SK-N-SH treated with all-trans-retinoic acid at 6 μM for 48 hours (cell line): ENCODE results near the gene NAALADL2.

Experiments
- ARNTL ChIP-seq: fragments of 450-650 bp; formaldehyde crosslinking; IDR thresholded peaks from 2 replicates; pipeline ENCODE4 v1.5.0; 2020; ENCODE audit warnings: low read depth, mild to moderate bottlenecking, moderate library complexity, borderline replicate concordance
- BACH2 ChIP-seq: fragments of 250-450 bp; sonication (Bioruptor Pico); IDR thresholded peaks from 2 replicates; pipeline ENCODE4 v1.9.0; 2021; ENCODE audit warnings: mild to moderate bottlenecking, borderline replicate concordance
- CSDC2 ChIP-seq: fragments of 250-450 bp; sonication (Bioruptor Pico); IDR thresholded peaks from 2 replicates; pipeline ENCODE4 v1.5.0; 2020; ENCODE audit warnings: mild to moderate bottlenecking, moderate library complexity
- ISL1 ChIP-seq: fragments of 250-450 bp; sonication (Bioruptor Pico); IDR thresholded peaks from 2 replicates; pipeline ENCODE4 v2.1.2; 2022; ENCODE audit warnings: mild to moderate bottlenecking, moderate library complexity
- RARB ChIP-seq: fragments of 250-450 bp; sonication (Bioruptor Pico); IDR thresholded peaks from 2 replicates; pipeline ENCODE4 v1.8.0; 2021; ENCODE audit warnings: mild to moderate bottlenecking, moderate library complexity
- TOX ChIP-seq: fragments of 250-450 bp; sonication (Bioruptor Pico); IDR thresholded peaks from 2 replicates; pipeline ENCODE4 v1.8.0; 2021; ENCODE audit warnings: mild to moderate bottlenecking, moderate library complexity, borderline replicate concordance
- ZC3H10 ChIP-seq: fragments of 250-450 bp; sonication (Bioruptor Pico); IDR thresholded peaks from 2 replicates; pipeline ENCODE4 v1.5.1; 2021; ENCODE audit warnings: mild to moderate bottlenecking, moderate library complexity
- ZNF565 ChIP-seq: fragments of 450-650 bp; formaldehyde crosslinking; conservative IDR thresholded peaks from 2 replicates; pipeline ENCODE4 v1.5.0; 2020; ENCODE audit warnings: low read depth, mild to moderate bottlenecking, moderate library complexity
- ZNF8 ChIP-seq: fragments of 450-650 bp; formaldehyde crosslinking; IDR thresholded peaks from 2 replicates; pipeline ENCODE4 v1.5.0; 2020; ENCODE audit warnings: mild to moderate bottlenecking, moderate library complexity
- TF ChIP-seq, protein P1 (sequence below): fragments of 250-450 bp; sonication (Bioruptor Pico); IDR thresholded peaks from 2 replicates; pipeline ENCODE4 v1.8.0; 2020; ENCODE audit warnings: mild to moderate bottlenecking, moderate library complexity, borderline replicate concordance
- TF ChIP-seq, protein P2 (sequence below): fragments of 250-450 bp; sonication (Bioruptor Pico); IDR thresholded peaks from 2 replicates; pipeline ENCODE4 v1.5.0; 2020; ENCODE audit warnings: mild to moderate bottlenecking, moderate library complexity
- TF ChIP-seq, protein P3 (sequence below): fragments of 250-450 bp; sonication (Bioruptor Pico); IDR thresholded peaks from 2 replicates; pipeline ENCODE4 v1.5.1; 2021; ENCODE audit warnings: mild to moderate bottlenecking, moderate library complexity

DNA sequence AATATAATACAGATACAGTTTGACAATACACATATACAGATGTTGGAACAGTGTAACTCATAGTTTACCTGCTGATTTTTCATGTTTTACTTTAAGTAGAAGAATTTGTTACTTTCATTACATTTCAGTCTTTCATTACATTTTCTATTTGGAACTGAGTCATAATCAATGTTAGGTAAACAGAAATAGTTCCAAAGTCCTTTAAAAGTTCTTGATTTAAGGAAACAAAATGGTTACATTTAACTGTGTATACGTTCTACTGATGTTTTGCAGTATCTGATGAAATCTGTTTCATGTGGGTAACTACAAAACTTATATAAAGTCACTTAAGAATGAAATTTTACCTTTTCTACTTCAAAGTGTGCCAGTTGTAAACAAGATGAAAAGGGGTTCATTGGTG lies 721.2 kb downstream of the NAALADL2 start:
- TF ChIP-seq ZNF565 (CRISPR knock-in tag): no peak
- no peak for TF ChIP-seq BACH2
- TF ChIP-seq, protein P1, sequence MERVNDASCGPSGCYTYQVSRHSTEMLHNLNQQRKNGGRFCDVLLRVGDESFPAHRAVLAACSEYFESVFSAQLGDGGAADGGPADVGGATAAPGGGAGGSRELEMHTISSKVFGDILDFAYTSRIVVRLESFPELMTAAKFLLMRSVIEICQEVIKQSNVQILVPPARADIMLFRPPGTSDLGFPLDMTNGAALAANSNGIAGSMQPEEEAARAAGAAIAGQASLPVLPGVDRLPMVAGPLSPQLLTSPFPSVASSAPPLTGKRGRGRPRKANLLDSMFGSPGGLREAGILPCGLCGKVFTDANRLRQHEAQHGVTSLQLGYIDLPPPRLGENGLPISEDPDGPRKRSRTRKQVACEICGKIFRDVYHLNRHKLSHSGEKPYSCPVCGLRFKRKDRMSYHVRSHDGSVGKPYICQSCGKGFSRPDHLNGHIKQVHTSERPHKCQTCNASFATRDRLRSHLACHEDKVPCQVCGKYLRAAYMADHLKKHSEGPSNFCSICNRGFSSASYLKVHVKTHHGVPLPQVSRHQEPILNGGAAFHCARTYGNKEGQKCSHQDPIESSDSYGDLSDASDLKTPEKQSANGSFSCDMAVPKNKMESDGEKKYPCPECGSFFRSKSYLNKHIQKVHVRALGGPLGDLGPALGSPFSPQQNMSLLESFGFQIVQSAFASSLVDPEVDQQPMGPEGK (CRISPR knock-in tag): no peak
- TF ChIP-seq, protein P2, sequence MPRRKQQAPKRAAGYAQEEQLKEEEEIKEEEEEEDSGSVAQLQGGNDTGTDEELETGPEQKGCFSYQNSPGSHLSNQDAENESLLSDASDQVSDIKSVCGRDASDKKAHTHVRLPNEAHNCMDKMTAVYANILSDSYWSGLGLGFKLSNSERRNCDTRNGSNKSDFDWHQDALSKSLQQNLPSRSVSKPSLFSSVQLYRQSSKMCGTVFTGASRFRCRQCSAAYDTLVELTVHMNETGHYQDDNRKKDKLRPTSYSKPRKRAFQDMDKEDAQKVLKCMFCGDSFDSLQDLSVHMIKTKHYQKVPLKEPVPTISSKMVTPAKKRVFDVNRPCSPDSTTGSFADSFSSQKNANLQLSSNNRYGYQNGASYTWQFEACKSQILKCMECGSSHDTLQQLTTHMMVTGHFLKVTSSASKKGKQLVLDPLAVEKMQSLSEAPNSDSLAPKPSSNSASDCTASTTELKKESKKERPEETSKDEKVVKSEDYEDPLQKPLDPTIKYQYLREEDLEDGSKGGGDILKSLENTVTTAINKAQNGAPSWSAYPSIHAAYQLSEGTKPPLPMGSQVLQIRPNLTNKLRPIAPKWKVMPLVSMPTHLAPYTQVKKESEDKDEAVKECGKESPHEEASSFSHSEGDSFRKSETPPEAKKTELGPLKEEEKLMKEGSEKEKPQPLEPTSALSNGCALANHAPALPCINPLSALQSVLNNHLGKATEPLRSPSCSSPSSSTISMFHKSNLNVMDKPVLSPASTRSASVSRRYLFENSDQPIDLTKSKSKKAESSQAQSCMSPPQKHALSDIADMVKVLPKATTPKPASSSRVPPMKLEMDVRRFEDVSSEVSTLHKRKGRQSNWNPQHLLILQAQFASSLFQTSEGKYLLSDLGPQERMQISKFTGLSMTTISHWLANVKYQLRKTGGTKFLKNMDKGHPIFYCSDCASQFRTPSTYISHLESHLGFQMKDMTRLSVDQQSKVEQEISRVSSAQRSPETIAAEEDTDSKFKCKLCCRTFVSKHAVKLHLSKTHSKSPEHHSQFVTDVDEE (CRISPR knock-in tag): no peak
- no peak for TF ChIP-seq RARB (CRISPR knock-in tag)
- TF ChIP-seq ARNTL: no peak
- no peak for TF ChIP-seq ZC3H10 (CRISPR knock-in tag)
- no peak for TF ChIP-seq CSDC2 (CRISPR knock-in tag)
- no peak for TF ChIP-seq ISL1
- no peak for TF ChIP-seq TOX (CRISPR knock-in tag)
- TF ChIP-seq, protein P3, sequence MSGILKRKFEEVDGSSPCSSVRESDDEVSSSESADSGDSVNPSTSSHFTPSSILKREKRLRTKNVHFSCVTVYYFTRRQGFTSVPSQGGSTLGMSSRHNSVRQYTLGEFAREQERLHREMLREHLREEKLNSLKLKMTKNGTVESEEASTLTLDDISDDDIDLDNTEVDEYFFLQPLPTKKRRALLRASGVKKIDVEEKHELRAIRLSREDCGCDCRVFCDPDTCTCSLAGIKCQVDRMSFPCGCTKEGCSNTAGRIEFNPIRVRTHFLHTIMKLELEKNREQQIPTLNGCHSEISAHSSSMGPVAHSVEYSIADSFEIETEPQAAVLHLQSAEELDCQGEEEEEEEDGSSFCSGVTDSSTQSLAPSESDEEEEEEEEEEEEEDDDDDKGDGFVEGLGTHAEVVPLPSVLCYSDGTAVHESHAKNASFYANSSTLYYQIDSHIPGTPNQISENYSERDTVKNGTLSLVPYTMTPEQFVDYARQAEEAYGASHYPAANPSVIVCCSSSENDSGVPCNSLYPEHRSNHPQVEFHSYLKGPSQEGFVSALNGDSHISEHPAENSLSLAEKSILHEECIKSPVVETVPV (CRISPR knock-in tag): no peak
- TF ChIP-seq ZNF8 (CRISPR knock-in tag): no peak
